HUES6 (cell line): ENCODE results near the gene LEMD2.

Experiments
- H3K27ac ChIP-seq: 2 replicates; pipeline ENCODE4 v1.7.0; 2013; ENCODE audit warnings: low read depth, mild to moderate bottlenecking, low read length, inconsistent platforms
- H3K27me3 ChIP-seq: 2 replicates; pipeline ENCODE4 v1.6.1; 2013; ENCODE audit warnings: low read length; ENCODE audit not compliant: control insufficient read depth, insufficient read depth
- H3K36me3 ChIP-seq: 2 replicates; pipeline ENCODE4 v1.6.1; 2013; ENCODE audit warnings: low read length; ENCODE audit not compliant: control insufficient read depth, insufficient read depth
- H3K4me1 ChIP-seq: 2 replicates; pipeline ENCODE4 v1.6.1; 2013; ENCODE audit warnings: low read length; ENCODE audit not compliant: control insufficient read depth, insufficient read depth
- H3K4me3 ChIP-seq: 2 replicates; pipeline ENCODE4 v1.5.1; 2013; ENCODE audit warnings: low read depth, low read length
- H3K9ac ChIP-seq: one replicate; pipeline ENCODE4 v1.6.1; 2013; ENCODE audit warnings: mild to moderate bottlenecking, low read length
- H3K9me3 ChIP-seq: 2 replicates; pipeline ENCODE4 v1.6.1; 2013; ENCODE audit warnings: low read depth, low read length; ENCODE audit not compliant: control insufficient read depth, insufficient read depth

The LEMD2 gene

DNA sequence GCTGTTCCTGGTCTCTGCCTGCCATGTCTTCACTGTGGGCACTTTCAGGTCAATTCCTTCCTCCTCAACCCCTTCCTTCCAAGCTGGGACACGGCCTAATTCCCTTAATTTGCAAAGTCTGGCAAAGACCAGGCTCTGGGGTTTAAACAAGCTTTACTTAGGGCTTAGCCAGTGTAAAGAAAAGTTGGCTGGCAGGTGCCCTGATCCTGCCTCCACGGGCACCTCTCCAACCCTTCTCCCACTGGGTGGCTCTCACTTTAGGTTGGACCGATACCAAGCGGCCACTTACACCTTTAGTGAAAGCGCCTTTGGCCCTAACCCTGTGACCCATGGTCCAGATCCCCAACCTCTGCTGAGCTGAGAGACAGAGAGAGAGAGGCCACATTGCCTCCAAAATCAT lies 28.6 kb upstream of the LEMD2 start:
- Histone ChIP-seq H3K27ac (no peak overlapping the region), H3K4me3 (no peak overlapping the region), H3K36me3 (no peaks in the 10 kb centered on the region), H3K9ac (no peak overlapping the region), H3K4me1 (peaks cover 33% of the 10 kb centered on the region), H3K27me3 (peaks cover 2% of the 10 kb centered on the region; the same call in 1 of the 2 replicates), H3K9me3 (no peaks in the 10 kb centered on the region)

GRCh38 chr6:33816911-33817310 lies 28.0 kb upstream of the LEMD2 start:
- Histone ChIP-seq H3K36me3 (no peaks in the 10 kb centered on the region), H3K4me1 (peaks cover 39% of the 10 kb centered on the region), H3K9me3 (no peaks in the 10 kb centered on the region), H3K9ac (no peak overlapping the region), H3K4me3 (no peak overlapping the region), H3K27me3 (peaks cover 2% of the 10 kb centered on the region; the same call in 1 of the 2 replicates), H3K27ac (no peak overlapping the region)

- H3K4me1 ChIP-seq = peaks cover 49% of the 10 kb centered on the region
- no peaks in the 10 kb centered on the region for H3K9me3 ChIP-seq
- H3K27ac ChIP-seq = no peak overlapping the region
- H3K4me3 ChIP-seq = no peak overlapping the region
- H3K27me3 ChIP-seq = no peaks in the 10 kb centered on the region
- no peaks in the 10 kb centered on the region for H3K36me3 ChIP-seq
- H3K9ac ChIP-seq = no peak overlapping the region
Observed at GRCh38 chr6:33815854-33816253, 26.9 kb upstream of the LEMD2 start.

- Histone ChIP-seq H3K4me3 (0 out of 2 replicates have a peak overlapping the region, but pooled peaks have one; percentile 0), H3K27ac (peak overlapping the region; percentile 74; the same call in 1 of the 2 replicates), H3K9me3 (no peaks in the 10 kb centered on the region), H3K4me1 (peaks cover 58% of the 10 kb centered on the region), H3K36me3 (no peaks in the 10 kb centered on the region), H3K9ac (peak overlapping the region; percentile 82), H3K27me3 (no peaks in the 10 kb centered on the region)
Observed at GRCh38 chr6:33813990-33814985, 25.4 kb upstream of the LEMD2 start.

DNA sequence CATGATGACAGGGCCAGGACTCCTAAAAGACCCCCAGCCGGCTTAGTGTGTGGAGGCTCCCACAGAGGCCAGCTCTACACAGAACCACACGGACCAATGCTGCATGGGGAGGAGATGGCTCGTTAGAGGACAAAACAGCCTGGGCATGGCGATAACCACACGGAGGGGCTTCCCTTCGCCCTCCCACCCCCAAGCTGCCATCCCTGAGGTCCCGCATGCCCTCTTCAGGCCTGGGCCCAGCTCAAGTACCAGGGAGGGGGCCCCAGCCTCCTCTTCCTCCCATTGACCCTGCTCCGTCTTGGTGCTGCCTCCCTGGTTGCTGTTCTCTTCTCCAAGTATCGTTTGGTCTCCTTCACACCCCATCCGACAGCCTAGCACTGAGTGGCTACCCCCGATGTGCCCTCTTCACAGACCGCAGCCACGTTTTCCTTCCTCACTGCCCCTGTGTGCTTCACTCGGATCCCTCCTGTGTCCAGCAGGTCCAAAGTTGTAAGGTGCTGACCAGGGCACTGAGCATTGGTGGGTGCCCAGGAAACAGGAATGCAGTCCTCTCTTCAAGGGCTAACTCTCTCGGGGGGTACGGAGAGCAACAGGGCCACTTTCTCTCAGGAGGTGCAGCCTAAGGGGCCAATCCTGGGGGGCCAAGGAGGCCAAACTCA lies 24.4 kb upstream of the LEMD2 start:
- H3K4me1 ChIP-seq = peaks cover 67% of the 10 kb centered on the region
- peak overlapping the region; percentile 74; the same call in 1 of the 2 replicates for H3K27ac ChIP-seq
- no peaks in the 10 kb centered on the region for H3K36me3 ChIP-seq
- H3K4me3 ChIP-seq = 0 out of 2 replicates have a peak overlapping the region, but pooled peaks have one; percentile 5
- no peaks in the 10 kb centered on the region for H3K27me3 ChIP-seq
- no peaks in the 10 kb centered on the region for H3K9me3 ChIP-seq
- H3K9ac ChIP-seq = peak overlapping the region; percentile 82

- Histone ChIP-seq H3K36me3 (no peaks in the 10 kb centered on the region), H3K27me3 (peaks cover under 1% of the 10 kb centered on the region; the same call in 1 of the 2 replicates), H3K4me1 (peaks cover 72% of the 10 kb centered on the region), H3K27ac (peak overlapping the region; percentile 42; the same call in 1 of the 2 replicates), H3K9ac (peak overlapping the region; percentile 76), H3K4me3 (0 out of 2 replicates have a peak overlapping the region, but pooled peaks have one; percentile 13), H3K9me3 (no peaks in the 10 kb centered on the region)
Observed at GRCh38 chr6:33812669-33813068, 23.7 kb upstream of the LEMD2 start.

- Histone ChIP-seq H3K4me3 (no peak overlapping the region), H3K27me3 (peaks cover 3% of the 10 kb centered on the region; the same call in 1 of the 2 replicates), H3K36me3 (no peaks in the 10 kb centered on the region), H3K27ac (peak overlapping the region; percentile 87), H3K9me3 (no peaks in the 10 kb centered on the region), H3K9ac (peak overlapping the region; percentile 70), H3K4me1 (peaks cover 60% of the 10 kb centered on the region)
Observed at GRCh38 chr6:33809594-33809993, 20.7 kb upstream of the LEMD2 start.

DNA sequence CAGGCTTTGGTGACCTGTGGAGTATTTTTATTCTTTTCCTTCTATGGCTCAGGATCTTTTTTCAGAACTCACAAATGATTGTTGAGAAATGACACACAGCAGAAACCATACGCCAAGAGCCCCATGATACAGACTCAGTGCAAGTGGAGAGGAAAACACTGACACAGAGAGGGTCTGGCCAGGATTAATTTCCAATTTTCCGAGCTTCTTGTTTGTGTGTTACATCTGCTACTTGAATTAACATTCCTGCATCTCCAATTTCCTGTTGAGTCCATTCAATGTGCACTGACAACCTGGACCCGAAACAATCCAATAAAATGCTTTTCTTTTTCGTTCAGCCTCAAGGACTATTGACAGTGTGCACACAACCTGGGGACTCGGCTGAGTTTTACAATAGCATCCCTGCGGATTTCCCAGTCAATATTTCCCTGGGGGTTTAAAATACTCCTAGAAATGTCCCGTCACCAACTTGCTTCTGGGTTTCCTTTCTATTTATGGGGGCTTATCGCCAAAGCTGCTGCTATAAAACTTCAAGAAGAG lies 19.8 kb upstream of the LEMD2 start:
- H3K4me1 ChIP-seq = peaks cover 56% of the 10 kb centered on the region
- H3K9ac ChIP-seq = no peak overlapping the region
- H3K36me3 ChIP-seq = no peaks in the 10 kb centered on the region
- H3K27ac ChIP-seq = peak overlapping the region; percentile 17; the same call in 1 of the 2 replicates
- no peak overlapping the region for H3K4me3 ChIP-seq
- H3K9me3 ChIP-seq = no peaks in the 10 kb centered on the region
- H3K27me3 ChIP-seq = peaks cover 3% of the 10 kb centered on the region; the same call in 1 of the 2 replicates

- no peaks in the 10 kb centered on the region for H3K36me3 ChIP-seq
Observed at GRCh38 chr6:33807606-33808005, 18.7 kb upstream of the LEMD2 start.

GRCh38 chr6:33806841-33807240 lies 17.9 kb upstream of the LEMD2 start:
- Histone ChIP-seq H3K4me3 (no peak overlapping the region), H3K9me3 (no peaks in the 10 kb centered on the region), H3K27ac (no peak overlapping the region), H3K4me1 (peaks cover 51% of the 10 kb centered on the region), H3K36me3 (no peaks in the 10 kb centered on the region), H3K9ac (no peak overlapping the region), H3K27me3 (peaks cover 3% of the 10 kb centered on the region; the same call in 1 of the 2 replicates)

More at GRCh38 chr6:33807606-33808005, 18.7 kb upstream of the LEMD2 start:
- Histone ChIP-seq H3K27ac (no peak overlapping the region), H3K4me3 (no peak overlapping the region), H3K4me1 (peaks cover 51% of the 10 kb centered on the region), H3K9ac (no peak overlapping the region), H3K27me3 (peaks cover 3% of the 10 kb centered on the region; the same call in 1 of the 2 replicates), H3K9me3 (no peaks in the 10 kb centered on the region)
